ENCODE measurements around the gene ITIH4. TPM values are rescaled to one million over a fixed set of nuclear protein-coding genes. Genes with fewer than 3 reads are reported as not detected.

Gene ITIH4
- total and polyA plus RNA-seq, 2 of the 13 experiments (the other 11 are each of a cell fraction or from before 2014, with no cell fraction given), result 2.7 to 5.3 TPM

DNA sequence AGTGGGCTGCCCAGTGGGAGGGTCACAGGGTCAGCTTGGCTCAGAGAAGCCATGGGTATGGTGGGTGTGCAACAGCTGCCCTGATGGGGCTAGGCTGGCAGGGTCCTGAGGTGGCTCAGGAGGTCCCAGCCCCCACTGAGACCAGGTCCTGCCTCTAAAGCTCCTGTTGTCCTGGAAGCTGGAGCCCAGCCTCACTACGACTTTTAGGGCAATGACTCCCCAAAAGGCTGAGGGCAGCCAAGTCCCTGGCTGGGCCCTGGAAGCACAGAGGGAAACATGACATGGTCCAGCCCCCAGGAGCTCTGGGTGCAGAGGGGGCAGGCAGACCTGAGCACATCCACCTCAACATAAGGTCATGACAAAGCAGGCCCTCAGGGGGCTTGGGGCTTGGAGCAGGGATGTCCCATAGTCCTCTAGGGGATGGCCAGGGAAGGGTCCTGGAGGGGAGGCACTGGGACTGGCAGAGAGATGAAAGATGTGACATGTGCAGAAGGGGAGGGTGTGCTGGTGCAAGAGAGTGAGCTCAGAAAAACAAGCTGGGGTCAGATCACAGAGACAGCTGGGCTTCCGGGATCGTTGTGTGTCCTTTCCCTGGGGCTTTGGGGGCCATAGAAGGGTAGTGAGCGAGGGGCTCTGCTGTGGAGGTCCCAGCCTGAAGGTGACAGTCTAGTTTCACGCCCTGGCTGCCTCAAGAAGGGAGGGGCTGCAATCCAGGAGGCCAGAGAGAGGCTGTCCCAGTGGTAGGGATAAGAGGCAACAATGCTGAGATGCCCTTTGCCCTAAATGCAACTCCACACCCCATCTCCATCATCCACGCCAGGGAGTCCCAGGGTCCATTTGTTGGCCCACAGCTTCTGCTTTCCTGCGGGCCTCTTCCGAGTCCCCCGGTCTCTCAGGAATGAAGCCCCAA is 36.5 kb downstream of the ITIH4 start (continued):
- no peak for TF ChIP-seq ZFY (CRISPR knock-in tag; IDR thresholded peaks at IDR 0.05)
- TF ChIP-seq ZC3H13 (CRISPR knock-in tag; IDR thresholded peaks at IDR 0.05), result peak; percentile 9; the same call in 1 of the 2 replicates
- TF ChIP-seq ZNF569 (CRISPR knock-in tag; IDR thresholded peaks at IDR 0.05; ENCODE audit: borderline replicate concordance), result 0 out of 2 replicates have a peak, but pooled peaks have one; percentile 19
- TF ChIP-seq, protein P1, sequence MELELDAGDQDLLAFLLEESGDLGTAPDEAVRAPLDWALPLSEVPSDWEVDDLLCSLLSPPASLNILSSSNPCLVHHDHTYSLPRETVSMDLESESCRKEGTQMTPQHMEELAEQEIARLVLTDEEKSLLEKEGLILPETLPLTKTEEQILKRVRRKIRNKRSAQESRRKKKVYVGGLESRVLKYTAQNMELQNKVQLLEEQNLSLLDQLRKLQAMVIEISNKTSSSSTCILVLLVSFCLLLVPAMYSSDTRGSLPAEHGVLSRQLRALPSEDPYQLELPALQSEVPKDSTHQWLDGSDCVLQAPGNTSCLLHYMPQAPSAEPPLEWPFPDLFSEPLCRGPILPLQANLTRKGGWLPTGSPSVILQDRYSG (CRISPR knock-in tag; IDR thresholded peaks at IDR 0.05), result no peak
- no peak; the same call in 1 of the 2 replicates for TF ChIP-seq ZNF225 (CRISPR knock-in tag; IDR thresholded peaks at IDR 0.05)
- TF ChIP-seq CEBPG (CRISPR knock-in tag; IDR thresholded peaks at IDR 0.05), result peak; percentile 20; the same call in 1 of the 2 replicates
- TF ChIP-seq FOXC1 (CRISPR knock-in tag; IDR thresholded peaks at IDR 0.05; ENCODE audit: borderline replicate concordance), result no peak
- no peak for TF ChIP-seq ZNF143 (CRISPR knock-in tag; IDR thresholded peaks at IDR 0.05)
- no peak for TF ChIP-seq ZNF530 (CRISPR knock-in tag; IDR thresholded peaks at IDR 0.05; ENCODE audit: low read depth)
- TF ChIP-seq ZNF510 (CRISPR knock-in tag; IDR thresholded peaks at IDR 0.05; ENCODE audit: low read depth), result no peak
- TF ChIP-seq, protein P2, sequence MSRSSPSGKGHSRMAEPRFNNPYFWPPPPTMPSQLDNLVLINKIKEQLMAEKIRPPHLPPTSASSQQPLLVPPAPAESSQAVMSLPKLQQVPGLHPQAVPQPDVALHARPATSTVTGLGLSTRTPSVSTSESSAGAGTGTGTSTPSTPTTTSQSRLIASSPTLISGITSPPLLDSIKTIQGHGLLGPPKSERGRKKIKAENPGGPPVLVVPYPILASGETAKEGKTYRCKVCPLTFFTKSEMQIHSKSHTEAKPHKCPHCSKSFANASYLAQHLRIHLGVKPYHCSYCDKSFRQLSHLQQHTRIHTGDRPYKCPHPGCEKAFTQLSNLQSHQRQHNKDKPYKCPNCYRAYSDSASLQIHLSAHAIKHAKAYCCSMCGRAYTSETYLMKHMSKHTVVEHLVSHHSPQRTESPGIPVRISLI (CRISPR knock-in tag; IDR thresholded peaks at IDR 0.05; ENCODE audit: borderline replicate concordance), result no peak
- no peak for TF ChIP-seq CSRNP1 (CRISPR knock-in tag; IDR thresholded peaks at IDR 0.05)
- TF ChIP-seq, protein P3, sequence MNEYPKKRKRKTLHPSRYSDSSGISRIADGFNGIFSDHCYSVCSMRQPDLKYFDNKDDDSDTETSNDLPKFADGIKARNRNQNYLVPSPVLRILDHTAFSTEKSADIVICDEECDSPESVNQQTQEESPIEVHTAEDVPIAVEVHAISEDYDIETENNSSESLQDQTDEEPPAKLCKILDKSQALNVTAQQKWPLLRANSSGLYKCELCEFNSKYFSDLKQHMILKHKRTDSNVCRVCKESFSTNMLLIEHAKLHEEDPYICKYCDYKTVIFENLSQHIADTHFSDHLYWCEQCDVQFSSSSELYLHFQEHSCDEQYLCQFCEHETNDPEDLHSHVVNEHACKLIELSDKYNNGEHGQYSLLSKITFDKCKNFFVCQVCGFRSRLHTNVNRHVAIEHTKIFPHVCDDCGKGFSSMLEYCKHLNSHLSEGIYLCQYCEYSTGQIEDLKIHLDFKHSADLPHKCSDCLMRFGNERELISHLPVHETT (CRISPR knock-in tag; conservative IDR thresholded peaks at IDR 0.05), result no peak
- no peak; the same call in 1 of the 2 replicates for TF ChIP-seq ZMYM3 (CRISPR knock-in tag; IDR thresholded peaks at IDR 0.05)
- TF ChIP-seq, protein P4, sequence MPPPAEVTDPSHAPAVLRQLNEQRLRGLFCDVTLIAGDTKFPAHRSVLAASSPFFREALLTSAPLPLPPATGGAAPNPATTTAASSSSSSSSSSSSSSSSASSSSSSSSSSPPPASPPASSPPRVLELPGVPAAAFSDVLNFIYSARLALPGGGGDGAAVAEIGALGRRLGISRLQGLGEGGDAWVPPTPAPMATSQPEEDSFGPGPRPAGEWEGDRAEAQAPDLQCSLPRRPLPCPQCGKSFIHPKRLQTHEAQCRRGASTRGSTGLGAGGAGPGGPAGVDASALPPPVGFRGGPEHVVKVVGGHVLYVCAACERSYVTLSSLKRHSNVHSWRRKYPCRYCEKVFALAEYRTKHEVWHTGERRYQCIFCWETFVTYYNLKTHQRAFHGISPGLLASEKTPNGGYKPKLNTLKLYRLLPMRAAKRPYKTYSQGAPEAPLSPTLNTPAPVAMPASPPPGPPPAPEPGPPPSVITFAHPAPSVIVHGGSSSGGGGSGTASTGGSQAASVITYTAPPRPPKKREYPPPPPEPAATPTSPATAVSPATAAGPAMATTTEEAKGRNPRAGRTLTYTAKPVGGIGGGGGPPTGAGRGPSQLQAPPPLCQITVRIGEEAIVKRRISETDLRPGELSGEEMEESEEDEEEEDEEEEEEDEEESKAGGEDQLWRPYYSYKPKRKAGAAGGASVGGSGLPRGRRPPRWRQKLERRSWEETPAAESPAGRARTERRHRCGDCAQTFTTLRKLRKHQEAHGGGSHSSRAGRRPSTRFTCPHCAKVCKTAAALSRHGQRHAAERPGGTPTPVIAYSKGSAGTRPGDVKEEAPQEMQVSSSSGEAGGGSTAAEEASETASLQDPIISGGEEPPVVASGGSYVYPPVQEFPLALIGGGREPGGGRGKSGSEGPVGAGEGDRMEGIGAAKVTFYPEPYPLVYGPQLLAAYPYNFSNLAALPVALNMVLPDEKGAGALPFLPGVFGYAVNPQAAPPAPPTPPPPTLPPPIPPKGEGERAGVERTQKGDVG (CRISPR knock-in tag; IDR thresholded peaks at IDR 0.05; ENCODE audit: borderline replicate concordance), result no peak
- peak; percentile 66 for TF ChIP-seq ELF1 (CRISPR knock-in tag; IDR thresholded peaks at IDR 0.05)
- TF ChIP-seq ZNF562 (CRISPR knock-in tag; IDR thresholded peaks at IDR 0.05; ENCODE audit: borderline replicate concordance), result no peak
- no peak for TF ChIP-seq NFIB (CRISPR knock-in tag; IDR thresholded peaks at IDR 0.05; ENCODE audit: borderline replicate concordance)

Measured in HepG2 (cell line).